GM21528 (cell line): ENCODE results near the gene LTC4S.

Source experiments
- ATAC-seq: cut with Tn5 transposase; IDR thresholded peaks from one replicate; pipeline ENCODE4 v1.9.1; 2021; ENCODE audit warnings: mild to moderate bottlenecking, moderate library complexity; ENCODE audit not compliant: unreplicated experiment, low FRiP score

Gene LTC4S

GRCh38 chr5:179794171-179794570 lies 385 bp downstream of the LTC4S start:
- no peak for ATAC-seq

DNA sequence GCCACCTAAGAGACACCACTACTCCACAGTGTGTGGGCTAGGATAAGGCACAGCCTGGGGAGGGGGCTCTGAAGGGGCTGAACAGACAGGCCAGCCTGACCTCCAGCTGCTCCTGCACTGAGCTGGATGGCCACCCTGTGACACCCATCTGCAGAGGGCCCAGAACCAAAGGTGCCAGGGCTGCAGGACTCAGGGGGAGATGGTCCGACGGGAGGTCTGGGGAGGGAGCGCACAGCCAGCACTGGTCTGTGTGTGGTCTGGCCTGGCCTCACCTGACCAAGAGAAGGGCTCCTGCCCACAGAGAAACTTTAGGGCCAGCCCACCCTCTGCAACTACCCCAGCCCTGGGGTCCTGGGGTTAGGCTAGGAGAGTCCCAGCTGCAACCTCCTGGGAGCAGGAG lies 789 bp downstream of the LTC4S start:
- ATAC-seq: no peak

DNA sequence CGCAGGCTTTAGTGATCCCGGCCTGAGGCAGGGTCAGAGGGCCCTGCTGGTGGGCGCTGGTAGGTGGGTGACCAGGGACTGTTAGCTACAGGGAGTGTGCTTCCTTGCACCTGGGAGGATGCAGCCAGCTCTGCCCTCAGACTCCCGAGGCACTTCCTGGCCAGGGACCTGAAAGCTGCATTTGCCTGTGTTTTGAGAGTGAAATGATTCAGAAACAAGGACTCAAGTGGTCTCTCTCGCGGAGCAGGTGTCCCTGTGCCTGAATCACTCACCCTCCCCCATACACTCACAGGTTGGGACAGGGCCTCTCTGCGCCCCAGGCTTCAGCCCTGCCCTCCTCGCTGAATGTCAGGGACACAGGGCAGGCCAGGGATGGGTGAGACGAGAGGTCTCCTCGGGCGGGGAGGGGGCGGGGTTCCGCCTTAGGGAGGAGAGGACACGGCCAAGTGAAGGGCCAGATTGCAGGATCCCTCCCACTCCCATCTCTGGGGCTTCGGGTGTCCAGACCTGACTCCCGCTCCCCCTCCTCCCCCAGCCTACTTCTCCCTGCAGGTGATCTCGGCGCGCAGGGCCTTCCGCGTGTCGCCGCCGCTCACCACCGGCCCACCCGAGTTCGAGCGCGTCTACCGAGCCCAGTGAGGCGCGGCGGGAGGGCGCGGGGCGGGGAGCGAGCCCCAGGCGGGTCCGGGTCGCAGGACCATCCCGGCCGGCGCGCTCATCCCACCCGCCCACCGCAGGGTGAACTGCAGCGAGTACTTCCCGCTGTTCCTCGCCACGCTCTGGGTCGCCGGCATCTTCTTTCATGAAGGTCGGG lies 1.5 kb downstream of the LTC4S start:
- ATAC-seq: no peak

GRCh38 chr5:179795863-179796833 lies 2.4 kb downstream of the LTC4S start:
- ATAC-seq: peak; percentile 78

DNA sequence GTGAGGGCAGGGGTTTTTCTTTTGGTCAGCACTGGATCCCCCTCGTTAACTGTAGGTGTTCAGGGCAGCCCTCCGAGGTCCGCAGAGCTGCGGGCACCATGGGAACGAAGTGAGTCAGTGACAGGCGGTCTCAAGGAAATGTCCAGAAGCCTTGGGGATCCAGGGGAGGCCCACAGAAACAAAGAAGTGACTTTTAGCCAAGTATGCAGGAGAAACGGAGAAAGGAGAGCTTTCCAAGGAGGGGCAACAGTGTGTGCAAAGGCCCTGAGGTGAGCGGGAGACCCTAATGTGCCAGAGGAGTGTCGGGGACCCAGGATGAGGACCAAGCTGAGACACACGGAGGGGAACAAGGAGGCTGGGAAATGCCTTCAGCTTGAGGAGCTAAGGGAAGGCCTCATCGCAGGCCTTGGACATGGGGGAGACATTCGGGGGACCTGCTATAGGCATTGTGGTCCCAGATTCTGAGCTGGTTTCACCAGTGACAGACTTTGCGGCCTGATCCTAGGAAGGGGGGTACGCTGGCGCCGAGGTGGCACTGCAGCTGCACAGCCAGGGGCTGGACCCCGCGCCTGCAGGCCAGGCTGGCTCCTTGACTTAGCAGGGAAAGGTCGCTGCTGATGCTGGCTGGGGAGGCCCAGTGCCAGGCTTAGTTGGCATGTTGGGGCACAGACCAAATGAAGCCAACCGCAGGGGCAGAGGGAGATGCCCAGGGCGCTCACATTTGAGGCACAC lies 3.3 kb downstream of the LTC4S start:
- ATAC-seq: no peak

- no peak for ATAC-seq
Observed at GRCh38 chr5:179797741-179798140, 4.0 kb downstream of the LTC4S start.

GRCh38 chr5:179798144-179798770 lies 4.5 kb downstream of the LTC4S start:
- ATAC-seq: no peak

DNA sequence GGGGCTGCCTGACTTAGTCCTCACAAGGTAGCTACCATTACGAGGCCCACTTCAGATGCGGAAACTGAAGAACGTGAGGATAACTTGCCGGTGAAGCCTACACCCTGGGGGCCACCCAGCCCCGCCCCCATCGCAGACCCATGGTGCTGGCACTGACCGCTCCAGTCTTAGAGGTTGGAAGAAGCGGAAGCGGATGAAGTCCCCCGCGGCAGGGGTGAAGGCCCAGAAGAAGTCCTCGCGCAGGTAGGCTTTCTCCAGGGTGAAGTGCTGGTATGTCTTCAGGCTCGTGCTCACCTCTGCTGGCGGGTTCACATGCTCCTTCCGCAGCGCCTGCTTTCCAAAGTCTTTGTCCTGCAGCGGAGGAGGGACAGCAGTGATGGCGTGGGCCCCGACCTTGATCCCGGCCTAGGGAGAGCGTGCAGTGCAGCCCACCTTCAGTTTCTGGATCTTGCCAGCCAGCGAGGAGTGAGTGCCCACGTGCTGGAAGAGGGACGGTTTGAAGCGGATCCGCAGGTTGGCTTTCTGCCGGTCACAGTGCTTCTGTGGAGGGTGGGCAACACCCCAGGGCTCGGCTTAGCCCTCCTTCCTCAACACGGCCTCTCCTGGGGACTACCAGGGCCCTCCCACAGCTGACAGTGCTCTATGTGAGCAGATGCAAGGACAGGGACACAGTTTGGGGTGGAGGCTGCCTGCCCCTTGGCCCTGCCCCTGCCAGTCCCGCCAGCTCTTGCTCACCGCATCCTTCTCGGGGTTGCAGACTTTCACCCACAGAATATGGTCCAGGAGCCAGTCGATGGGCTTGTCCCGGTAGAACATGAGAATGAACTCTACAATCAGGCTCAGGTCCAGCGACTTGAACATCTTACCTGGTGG lies 5.2 kb downstream of the LTC4S start:
- no peak for ATAC-seq

DNA sequence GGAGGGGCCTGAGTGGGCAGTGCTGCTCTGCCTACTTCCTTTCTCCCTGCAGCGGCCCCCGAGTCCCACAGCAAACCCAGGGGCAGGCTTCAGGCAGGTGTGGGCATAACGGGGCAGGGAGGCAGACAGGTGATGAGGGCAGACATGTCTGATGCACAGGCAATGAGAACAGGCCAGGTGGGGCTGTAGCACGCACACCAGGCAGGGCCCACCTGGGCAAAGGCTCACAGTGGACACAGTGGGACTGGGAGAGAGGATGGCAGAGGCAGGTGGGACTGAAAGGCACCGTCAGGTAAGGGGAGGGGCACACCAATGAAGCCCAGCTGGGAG lies 5.8 kb downstream of the LTC4S start:
- no peak for ATAC-seq

- ATAC-seq: no peak
Observed at GRCh38 chr5:179800071-179800695, 6.4 kb downstream of the LTC4S start.

GRCh38 chr5:179800696-179801201 lies 7.0 kb downstream of the LTC4S start:
- ATAC-seq: no peak

- ATAC-seq: peak; percentile 30
Observed at GRCh38 chr5:179801304-179802206, 7.8 kb downstream of the LTC4S start.

GRCh38 chr5:179802207-179802883 lies 8.6 kb downstream of the LTC4S start:
- no peak for ATAC-seq

DNA sequence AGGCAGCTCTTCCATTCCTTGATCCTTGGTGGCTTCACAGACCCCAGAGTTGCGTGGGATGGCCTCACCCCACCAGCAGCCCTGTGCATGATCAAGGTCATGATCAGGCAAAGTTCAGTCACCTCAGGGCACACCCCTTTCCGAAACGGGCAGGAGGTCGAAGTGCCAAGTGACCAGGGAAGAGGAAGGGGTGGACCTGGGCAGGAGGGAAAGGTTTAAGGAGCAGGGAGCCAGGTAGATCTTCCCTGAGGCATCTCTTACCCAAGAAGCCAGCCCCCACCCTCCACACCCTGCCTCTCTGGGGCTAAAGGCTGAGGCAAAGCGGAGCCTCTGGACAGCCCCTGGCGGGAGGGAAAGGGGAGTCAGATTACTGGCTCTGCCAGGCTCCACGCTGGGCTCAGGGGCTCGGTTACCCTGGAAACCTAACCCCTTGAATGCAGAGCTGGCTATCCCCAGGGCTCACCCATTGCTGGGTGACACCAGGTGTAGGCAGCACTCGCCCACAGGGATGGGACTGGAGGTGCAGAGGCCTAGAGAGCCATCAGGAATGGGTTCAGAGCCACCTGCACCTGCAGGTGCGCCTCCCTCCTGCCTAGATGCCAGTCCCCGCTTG lies 9.3 kb downstream of the LTC4S start:
- no peak for ATAC-seq

GRCh38 chr5:179803651-179804554 lies 10.1 kb downstream of the LTC4S start:
- ATAC-seq: no peak

- ATAC-seq: no peak
Observed at GRCh38 chr5:179804555-179804947, 10.8 kb downstream of the LTC4S start.
